Activated T-helper 2 cell treated with anti-CD3 and anti-CD28 coated beads, Interferon-gamma antibody, Interleukin-2, Interleukin-4, amounts not matched to agents 10 μg/mL and 5 μg/mL and 100 μg/mL, durations not matched to agents 14 hours and 24 hours and 36 hours (primary cell): ENCODE data around the gene POU3F3. TPM values are rescaled to one million over a fixed set of nuclear protein-coding genes. Genes with fewer than 3 reads are reported as not detected.

Experiments
- DNase-seq: peaks from one replicate; pipeline ENCODE4 v3.0.0; 2021; ENCODE audit warnings: low spot score
- H3K27ac Mint-ChIP-seq: one replicate; pipeline ENCODE4 v1.8.0; 2021; ENCODE audit warnings: mixed read lengths
- H3K27me3 Mint-ChIP-seq: one replicate; pipeline ENCODE4 v1.8.0; 2021; ENCODE audit warnings: low read depth, mixed read lengths
- H3K36me3 Mint-ChIP-seq: one replicate; pipeline ENCODE4 v1.8.0; 2021; ENCODE audit warnings: low read depth, mixed read lengths
- H3K4me1 Mint-ChIP-seq: one replicate; pipeline ENCODE4 v1.8.0; 2021; ENCODE audit warnings: low read depth, mixed read lengths
- H3K4me3 Mint-ChIP-seq: one replicate; pipeline ENCODE4 v1.8.0; 2021; ENCODE audit warnings: low read depth, mild to moderate bottlenecking, moderate library complexity, mixed read lengths
- H3K9me3 Mint-ChIP-seq: one replicate; pipeline ENCODE4 v1.8.0; 2021; ENCODE audit warnings: mixed read lengths
- intact Hi-C: fragments of 100-400 bp; cut with micrococcal nuclease; formaldehyde crosslinking; loops from one replicate; pipeline ENCODE4 v1.15.1; 2023
- total RNA-seq: library from RNA; stranded (reverse); gene quantifications from 2 replicates; pipeline ENCODE4 v1.2.3, GENCODE V29; 2022

POU3F3 gene
- total RNA-seq, 1 donor from 2014 or later = not detected

- DNase-seq = no peak
- H3K9me3 Mint-ChIP-seq = no peaks in the 10 kb centered on the region
- H3K36me3 Mint-ChIP-seq = no peaks in the 10 kb centered on the region
- peaks cover 27% of the 10 kb centered on the region for H3K27me3 Mint-ChIP-seq
- intact Hi-C loops = no loop called here
- H3K4me3 Mint-ChIP-seq = no peak overlapping the region
- H3K27ac Mint-ChIP-seq = no peak overlapping the region
- peaks cover 2% of the 10 kb centered on the region for H3K4me1 Mint-ChIP-seq
These were observed 13.8 kb upstream of the POU3F3 start for GRCh38 chr2:104840156-104840555.

DNA sequence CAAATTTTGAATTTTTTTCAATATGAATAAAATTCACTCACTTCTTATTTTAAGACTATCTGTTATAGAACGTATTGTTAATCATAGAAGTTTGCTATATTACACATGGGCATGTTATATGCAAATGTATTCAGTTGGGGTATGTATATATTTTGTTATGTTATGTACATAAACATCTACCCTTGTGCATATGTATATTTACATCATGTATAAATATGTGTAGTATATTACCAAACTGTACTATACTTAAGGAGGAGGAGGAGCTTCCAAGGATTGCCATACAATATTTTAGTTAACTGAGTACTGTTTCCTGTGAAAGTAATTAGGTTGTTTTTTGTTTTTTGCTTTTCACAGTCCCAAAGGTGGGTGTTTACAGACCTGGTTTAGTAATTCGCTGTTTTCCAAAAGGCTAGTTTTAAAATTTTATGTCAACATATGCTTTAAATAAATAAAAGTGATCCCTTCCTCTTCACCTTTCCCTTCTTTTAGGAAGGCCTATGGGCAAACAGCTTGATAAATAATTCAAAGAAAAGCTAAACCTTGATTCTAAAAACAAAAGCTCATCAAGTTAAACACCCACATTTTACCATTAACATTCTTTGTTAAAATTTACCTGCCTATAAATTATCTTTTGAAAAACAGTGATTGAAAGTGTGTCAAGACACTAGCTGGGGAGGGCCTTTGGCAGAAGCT is 12.9 kb upstream of the POU3F3 start:
- Mint-ChIP-seq H3K27me3 (peaks cover 36% of the 10 kb centered on the region), H3K9me3 (no peaks in the 10 kb centered on the region), H3K4me3 (no peak overlapping the region), H3K27ac (no peak overlapping the region), H3K4me1 (peaks cover 4% of the 10 kb centered on the region), H3K36me3 (no peaks in the 10 kb centered on the region)
- intact Hi-C loops = no loop called here
- DNase-seq = no peak

GRCh38 chr2:104841744-104842143 is 12.2 kb upstream of the POU3F3 start:
- Mint-ChIP-seq H3K36me3 (no peaks in the 10 kb centered on the region), H3K4me3 (no peak overlapping the region), H3K9me3 (no peaks in the 10 kb centered on the region), H3K4me1 (peaks cover 4% of the 10 kb centered on the region), H3K27me3 (peaks cover 42% of the 10 kb centered on the region), H3K27ac (no peak overlapping the region)
- no peak for DNase-seq
- intact Hi-C loops = no loop called here

DNA sequence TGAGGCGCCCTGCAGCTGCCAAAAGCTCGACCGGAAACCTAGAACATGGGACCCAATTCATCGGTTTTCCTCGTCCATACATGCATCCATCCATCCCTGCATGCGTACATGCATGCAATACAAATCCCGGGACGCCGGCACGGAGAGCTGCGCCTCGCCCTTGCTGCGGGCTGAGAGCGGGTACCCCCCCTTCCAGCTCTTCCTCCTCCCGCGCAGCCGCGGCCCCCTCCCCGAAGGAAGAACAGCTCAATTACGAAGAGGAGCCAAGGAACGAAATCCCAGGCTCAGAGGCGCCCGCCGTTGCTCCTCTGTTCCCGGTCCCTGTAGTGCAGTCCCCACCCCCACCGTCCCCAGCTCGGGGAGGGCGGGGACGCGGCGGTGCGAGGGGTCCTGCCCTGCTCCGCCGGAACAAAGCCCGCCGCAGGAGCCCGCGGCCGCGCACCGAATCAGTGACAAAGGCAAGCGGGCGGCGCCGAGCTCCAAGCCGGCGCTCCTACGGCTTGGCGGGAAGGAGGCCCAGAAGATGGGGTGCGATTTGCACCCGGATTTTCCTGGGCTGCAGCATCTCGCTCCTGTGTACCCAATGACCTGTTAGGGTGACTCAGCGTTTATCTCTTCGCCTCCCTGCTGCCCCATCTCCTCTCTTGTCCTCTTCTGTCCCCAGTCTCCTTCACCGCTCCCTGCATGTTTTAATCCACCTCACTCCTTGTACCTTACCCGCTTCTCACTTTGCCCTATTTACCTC is 8.9 kb upstream of the POU3F3 start:
- Mint-ChIP-seq H3K27me3 (peaks cover 71% of the 10 kb centered on the region), H3K4me3 (no peak overlapping the region), H3K27ac (peak overlapping the region; percentile 21), H3K36me3 (no peaks in the 10 kb centered on the region), H3K9me3 (no peaks in the 10 kb centered on the region), H3K4me1 (peaks cover 4% of the 10 kb centered on the region)
- DNase-seq = no peak
- intact Hi-C loops = no loop called here

DNA sequence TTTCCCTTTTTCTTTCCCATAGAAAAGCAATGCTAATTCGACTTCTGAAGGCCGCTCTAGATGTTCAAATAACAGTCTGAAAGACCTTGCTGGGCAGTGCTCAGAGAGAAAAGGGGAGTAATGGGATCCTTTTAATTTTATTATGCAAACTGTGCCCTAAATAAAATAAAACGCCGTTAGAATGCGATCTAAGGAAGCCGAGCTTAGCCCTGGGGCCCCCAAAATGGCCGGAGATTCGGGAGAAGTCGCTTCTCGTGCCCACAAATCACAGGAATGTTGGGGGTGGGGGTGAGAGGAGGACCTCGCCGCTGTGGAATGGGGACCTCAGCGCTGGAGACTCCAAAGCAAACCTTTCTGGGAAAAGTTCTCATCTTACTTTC is 8.4 kb upstream of the POU3F3 start:
- H3K36me3 Mint-ChIP-seq = no peaks in the 10 kb centered on the region
- H3K27ac Mint-ChIP-seq = peak overlapping the region; percentile 21
- H3K9me3 Mint-ChIP-seq = no peaks in the 10 kb centered on the region
- intact Hi-C loops = no loop called here
- H3K27me3 Mint-ChIP-seq = peaks cover 77% of the 10 kb centered on the region
- H3K4me1 Mint-ChIP-seq = peaks cover 4% of the 10 kb centered on the region
- DNase-seq = no peak
- no peak overlapping the region for H3K4me3 Mint-ChIP-seq

- Mint-ChIP-seq H3K27me3 (peaks cover 82% of the 10 kb centered on the region), H3K4me1 (peaks cover 4% of the 10 kb centered on the region), H3K36me3 (no peaks in the 10 kb centered on the region), H3K4me3 (no peak overlapping the region), H3K27ac (no peak overlapping the region), H3K9me3 (no peaks in the 10 kb centered on the region)
- no peak for DNase-seq
- intact Hi-C loops = no loop called here
These were observed 7.7 kb upstream of the POU3F3 start for GRCh38 chr2:104845946-104846785.

GRCh38 chr2:104846786-104847585 is 6.9 kb upstream of the POU3F3 start:
- peaks cover 5% of the 10 kb centered on the region for H3K4me1 Mint-ChIP-seq
- intact Hi-C loops = no loop called here
- H3K9me3 Mint-ChIP-seq = no peaks in the 10 kb centered on the region
- no peak overlapping the region for H3K27ac Mint-ChIP-seq
- no peak overlapping the region for H3K4me3 Mint-ChIP-seq
- no peaks in the 10 kb centered on the region for H3K36me3 Mint-ChIP-seq
- no peak for DNase-seq
- H3K27me3 Mint-ChIP-seq = peaks cover 82% of the 10 kb centered on the region

GRCh38 chr2:104847586-104848160 is 6.2 kb upstream of the POU3F3 start:
- Mint-ChIP-seq H3K9me3 (no peaks in the 10 kb centered on the region), H3K36me3 (no peaks in the 10 kb centered on the region), H3K4me1 (peaks cover 8% of the 10 kb centered on the region), H3K4me3 (no peak overlapping the region), H3K27ac (no peak overlapping the region), H3K27me3 (peaks cover 84% of the 10 kb centered on the region)
- intact Hi-C loops = loop anchor here (2.0 kb wide), 1 partner anchor 25 kb away; no protein-coding TSS in a partner anchor
- DNase-seq = no peak

- Mint-ChIP-seq H3K27ac (no peak overlapping the region), H3K27me3 (peaks cover 90% of the 10 kb centered on the region), H3K4me3 (no peak overlapping the region), H3K36me3 (no peaks in the 10 kb centered on the region), H3K4me1 (peaks cover 10% of the 10 kb centered on the region), H3K9me3 (no peaks in the 10 kb centered on the region)
- no peak for DNase-seq
- intact Hi-C loops = loop anchor here (2.0 kb wide), 1 partner anchor 24 kb away; no protein-coding TSS in a partner anchor
These were observed 5.4 kb upstream of the POU3F3 start for GRCh38 chr2:104848526-104848925.

GRCh38 chr2:104849101-104849500 is 4.8 kb upstream of the POU3F3 start:
- no peak for DNase-seq
- Mint-ChIP-seq H3K4me1 (peaks cover 13% of the 10 kb centered on the region), H3K27ac (no peak overlapping the region), H3K27me3 (peaks cover 90% of the 10 kb centered on the region), H3K9me3 (no peaks in the 10 kb centered on the region), H3K36me3 (peaks cover under 1% of the 10 kb centered on the region), H3K4me3 (no peak overlapping the region)
- intact Hi-C loops = loop anchor here (2.0 kb wide), 1 partner anchor 24 kb away; no protein-coding TSS in a partner anchor

DNA sequence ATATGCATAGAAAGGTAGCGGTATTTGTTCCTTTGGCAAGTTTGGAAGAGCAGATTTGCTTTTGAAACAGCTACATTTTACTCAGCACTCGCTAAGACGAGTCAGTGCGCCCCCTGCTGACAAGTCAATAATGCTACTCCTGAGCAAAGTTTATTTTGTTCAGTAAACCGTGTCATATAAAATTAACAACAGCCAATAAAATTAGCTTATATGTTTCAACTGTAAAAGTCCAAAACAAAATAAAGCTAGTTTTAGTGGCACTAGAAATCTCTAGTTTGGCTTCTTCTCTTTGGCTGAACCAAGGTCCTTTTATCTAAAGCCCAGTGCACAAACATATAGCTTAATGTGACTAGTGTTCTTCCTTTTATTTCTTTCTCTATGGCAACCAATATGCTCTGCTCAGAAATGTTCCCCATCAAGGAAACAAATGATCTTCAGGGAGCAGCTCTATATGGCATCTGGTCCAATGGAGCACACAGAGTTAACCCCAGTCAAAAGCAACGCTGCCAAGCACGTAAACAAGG is 4.2 kb upstream of the POU3F3 start:
- intact Hi-C loops = loop anchor here (2.0 kb wide), 1 partner anchor 23 kb away; no protein-coding TSS in a partner anchor
- H3K4me1 Mint-ChIP-seq = peaks cover 19% of the 10 kb centered on the region

More for the DNA sequence above, 4.2 kb upstream of the POU3F3 start:
- H3K27me3 Mint-ChIP-seq = peaks cover 93% of the 10 kb centered on the region
- no peak for DNase-seq
- no peak overlapping the region for H3K27ac Mint-ChIP-seq
- H3K4me3 Mint-ChIP-seq = no peak overlapping the region
- H3K36me3 Mint-ChIP-seq = peaks cover 6% of the 10 kb centered on the region
- H3K9me3 Mint-ChIP-seq = no peaks in the 10 kb centered on the region
